H9 (cell line): ENCODE measurements around the gene HSD17B8. TPM values are rescaled to one million over a fixed set of nuclear protein-coding genes. Genes with fewer than 3 reads are reported as not detected.

Experiments used
- DNase-seq: peaks from one replicate; pipeline ENCODE4 v3.0.0-alpha.2; 2017
- H2AFZ ChIP-seq: one replicate; pipeline ENCODE4 v1.6.1; 2013; ENCODE audit warnings: mild to moderate bottlenecking, low read length, control low read depth, moderate library complexity
- H2AK5ac ChIP-seq: 2 replicates; pipeline ENCODE4 v1.6.1; 2013; ENCODE audit warnings: low read length, control low read depth, mixed read lengths; ENCODE audit not compliant: insufficient read length
- H2BK120ac ChIP-seq: one replicate; pipeline ENCODE4 v1.6.1; 2013; ENCODE audit warnings: low read depth, mild to moderate bottlenecking, low read length, control low read depth, inconsistent platforms; ENCODE audit not compliant: poor library complexity, severe bottlenecking
- H2BK12ac ChIP-seq: 2 replicates; pipeline ENCODE4 v1.6.1; 2013; ENCODE audit warnings: low read length, control low read depth, mixed read lengths, low read depth; ENCODE audit not compliant: insufficient read length
- H2BK15ac ChIP-seq: 2 replicates; pipeline ENCODE4 v1.6.1; 2013; ENCODE audit warnings: low read depth, low read length, control low read depth
- H2BK20ac ChIP-seq: one replicate; pipeline ENCODE4 v1.6.1; 2013; ENCODE audit warnings: low read depth, mild to moderate bottlenecking, low read length, control low read depth, inconsistent platforms; ENCODE audit not compliant: poor library complexity, severe bottlenecking
- H2BK5ac ChIP-seq: 2 replicates; pipeline ENCODE4 v1.6.1; 2013; ENCODE audit warnings: low read length, control low read depth, mixed read lengths; ENCODE audit not compliant: insufficient read length
- H3K14ac ChIP-seq: 2 replicates; pipeline ENCODE4 v1.6.1; 2013; ENCODE audit warnings: low read length, control low read depth; ENCODE audit not compliant: insufficient read depth
- H3K18ac ChIP-seq: 2 replicates; pipeline ENCODE4 v1.6.1; 2013; ENCODE audit warnings: low read depth, mild to moderate bottlenecking, mixed read lengths, low read length, control low read depth; ENCODE audit not compliant: insufficient read length
- H3K23ac ChIP-seq: 2 replicates; pipeline ENCODE4 v1.6.1; 2013; ENCODE audit warnings: low read length, control low read depth, mixed read lengths, low read depth; ENCODE audit not compliant: insufficient read length
- H3K23me2 ChIP-seq: 2 replicates; pipeline ENCODE4 v1.6.1; 2013; ENCODE audit warnings: low read depth, mild to moderate bottlenecking, mixed read lengths, low read length, control low read depth; ENCODE audit not compliant: insufficient read length, poor library complexity, severe bottlenecking
- H3K27ac ChIP-seq: 2 replicates; pipeline ENCODE4 v1.5.1; 2013; ENCODE audit warnings: low read length, control low read depth, mixed read lengths, low read depth; ENCODE audit not compliant: insufficient read length
- H3K27me3 ChIP-seq: 2 replicates; pipeline ENCODE4 v1.6.1; 2013; ENCODE audit warnings: low read length, control low read depth, inconsistent platforms; ENCODE audit not compliant: insufficient read depth
- H3K4ac ChIP-seq: 2 replicates; pipeline ENCODE4 v1.6.1; 2013; ENCODE audit warnings: low read depth, mild to moderate bottlenecking, control low read depth, inconsistent platforms, low read length, moderate library complexity
- H3K4me1 ChIP-seq: 2 replicates; pipeline ENCODE4 v1.6.1; 2013; ENCODE audit warnings: low read length, control low read depth, inconsistent platforms; ENCODE audit not compliant: insufficient read depth
- H3K4me2 ChIP-seq: 2 replicates; pipeline ENCODE4 v1.6.1; 2013; ENCODE audit warnings: low read length, control low read depth, mixed read lengths; ENCODE audit not compliant: insufficient read length, insufficient read depth
- H3K56ac ChIP-seq: 2 replicates; pipeline ENCODE4 v1.6.1; 2013; ENCODE audit warnings: low read depth, mild to moderate bottlenecking, mixed read lengths, low read length, control low read depth; ENCODE audit not compliant: insufficient read length
- H3K79me1 ChIP-seq: 2 replicates; pipeline ENCODE4 v1.6.1; 2013; ENCODE audit warnings: low read depth, mild to moderate bottlenecking, moderate library complexity, low read length, control low read depth, inconsistent platforms; ENCODE audit not compliant: insufficient read depth, poor library complexity, severe bottlenecking
- H3K79me2 ChIP-seq: 2 replicates; pipeline ENCODE4 v1.6.1; 2013; ENCODE audit warnings: low read length, control low read depth, inconsistent platforms; ENCODE audit not compliant: insufficient read depth
- H3K9ac ChIP-seq: 2 replicates; pipeline ENCODE4 v1.6.1; 2013; ENCODE audit warnings: low read length, control low read depth, mixed read lengths; ENCODE audit not compliant: insufficient read length; ENCODE audit errors: extremely low read depth
- H3K9me3 ChIP-seq: one replicate; pipeline ENCODE4 v1.6.1; 2013; ENCODE audit warnings: low read depth, low read length, inconsistent platforms; ENCODE audit not compliant: control insufficient read depth
- H3T11ph ChIP-seq: one replicate; pipeline ENCODE4 v1.6.1; 2013; ENCODE audit warnings: mild to moderate bottlenecking, low read length, control low read depth, inconsistent platforms
- H4K20me1 ChIP-seq: one replicate; pipeline ENCODE4 v1.6.1; 2013; ENCODE audit not compliant: control insufficient read depth, insufficient read length, insufficient read depth
- H4K5ac ChIP-seq: 2 replicates; pipeline ENCODE4 v1.6.1; 2013; ENCODE audit warnings: low read depth, mild to moderate bottlenecking, mixed read lengths, low read length, control low read depth; ENCODE audit not compliant: insufficient read length
- H4K8ac ChIP-seq: replicated peaks from 2 replicates; pipeline ENCODE4 v1.6.1; 2013; ENCODE audit warnings: low read length, control low read depth, mixed read lengths, low read depth; ENCODE audit not compliant: insufficient read length
- H4K91ac ChIP-seq: 2 replicates; pipeline ENCODE4 v1.6.1; 2013; ENCODE audit warnings: low read depth, mild to moderate bottlenecking, moderate library complexity, mixed read lengths, low read length, control low read depth; ENCODE audit not compliant: insufficient read length
- H3K27ac Mint-ChIP-seq, 3 experiments: 2 replicates in 2 of 3; 3 replicates in 1 of 3; pipeline ENCODE4 v1.8.0; 2020 to 2021; ENCODE audit warnings: mixed read lengths in 3 of 3, mild to moderate bottlenecking in 1 of 3, moderate library complexity in 1 of 3
- H3K27me3 Mint-ChIP-seq: 2 replicates; pipeline ENCODE4 v1.8.0; 2021; ENCODE audit warnings: low read depth, mild to moderate bottlenecking, moderate library complexity, mixed read lengths
- H3K36me3 Mint-ChIP-seq, 3 experiments: 2 replicates in 2 of 3; 3 replicates in 1 of 3; pipeline ENCODE4 v1.8.0; 2020 to 2021; ENCODE audit warnings: low read depth in 3 of 3, mixed read lengths in 3 of 3; ENCODE audit not compliant: insufficient read depth in 1 of 3
- H3K4me1 Mint-ChIP-seq, 2 experiments: 2 replicates each; pipeline ENCODE4 v1.8.0; 2020; ENCODE audit warnings: mixed read lengths in 2 of 2
- H3K4me3 Mint-ChIP-seq, 2 experiments: 2 replicates in 1 of 2; 3 replicates in 1 of 2; pipeline ENCODE4 v1.8.0; 2020 to 2021; ENCODE audit warnings: mild to moderate bottlenecking in 2 of 2, mixed read lengths in 2 of 2, moderate library complexity in 1 of 2
- H3K9me3 Mint-ChIP-seq, 2 experiments: 2 replicates in 1 of 2; 3 replicates in 1 of 2; pipeline ENCODE4 v1.8.0; 2020; ENCODE audit warnings: mild to moderate bottlenecking in 2 of 2, mixed read lengths in 2 of 2, moderate library complexity in 1 of 2
- WGBS: extraction: QIAGEN DNeasy Blood & Tissue Kit; methylation state at CpG from one replicate; pipeline ENCODE4 v1.1.7; 2013; ENCODE audit warnings: missing lambda C conversion rate, low lambda C conversion rate, mixed read lengths; ENCODE audit not compliant: insufficient read length; ENCODE audit errors: extremely low coverage; 5-methylcytosine and 5-hydroxymethylcytosine counted together
- total RNA-seq: library from RNA; stranded (reverse); gene quantifications from 2 replicates; pipeline ENCODE4 v1.2.1, GENCODE V29; 2021
- TF ChIP-seq, protein P1 (sequence below): fragments of 200-600 bp; sonication (generic); conservative IDR thresholded peaks from 3 replicates; pipeline ENCODE4 v1.8.0; 2021; ENCODE audit warnings: antibody characterized with exemption, mild to moderate bottlenecking

Gene HSD17B8
- total RNA-seq, 1 experiment from 2014 or later: 7.1 TPM

DNA sequence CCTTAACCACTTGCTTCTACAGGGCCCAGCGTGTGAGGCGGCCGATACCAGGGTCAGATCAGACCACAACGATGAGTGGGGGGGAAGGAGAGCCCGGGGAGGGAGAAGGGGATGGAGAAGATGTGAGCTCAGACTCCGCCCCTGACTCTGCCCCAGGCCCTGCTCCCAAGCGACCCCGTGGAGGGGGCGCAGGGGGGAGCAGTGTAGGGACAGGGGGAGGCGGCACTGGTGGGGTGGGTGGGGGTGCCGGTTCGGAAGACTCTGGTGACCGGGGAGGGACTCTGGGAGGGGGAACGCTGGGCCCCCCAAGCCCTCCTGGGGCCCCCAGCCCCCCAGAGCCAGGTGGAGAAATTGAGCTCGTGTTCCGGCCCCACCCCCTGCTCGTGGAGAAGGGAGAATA lies 6.7 kb downstream of the HSD17B8 start:
- peaks cover 20% of the 10 kb centered on the region for H3K23me2 ChIP-seq
- H2BK15ac ChIP-seq: no peak overlapping the region
- H3K9me3 ChIP-seq: no peaks in the 10 kb centered on the region
- H4K8ac ChIP-seq: no peak overlapping the region
- no peak overlapping the region for H2BK20ac ChIP-seq
- no peaks in the 10 kb centered on the region for H3K79me1 ChIP-seq
- H3K27me3 ChIP-seq: peaks cover 46% of the 10 kb centered on the region
- H3K27ac ChIP-seq: no peak overlapping the region
- H2BK12ac ChIP-seq: no peak overlapping the region
- no peaks in the 10 kb centered on the region for H3K4me1 ChIP-seq
- Mint-ChIP-seq H3K4me3 (peak overlapping the region in 1 of 2 experiments; percentile 53; a peak in 1 of 5 replicates), H3K27me3 (peaks cover 82% of the 10 kb centered on the region), H3K27ac (no peak overlapping the region), H3K36me3 (peaks cover 7 to 24% (median 16%) of the 10 kb centered on the region in 3 experiments; a peak in 6 of 7 replicates), H3K4me1 (peaks cover 39 to 55% of the 10 kb centered on the region in 2 experiments), H3K9me3 (no peaks in the 10 kb centered on the region)
- no peak overlapping the region for H3K4ac ChIP-seq
- H3K56ac ChIP-seq: no peak overlapping the region
- peaks cover 3% of the 10 kb centered on the region for H4K20me1 ChIP-seq
- no peak overlapping the region for H3K18ac ChIP-seq
- TF ChIP-seq, protein P1, sequence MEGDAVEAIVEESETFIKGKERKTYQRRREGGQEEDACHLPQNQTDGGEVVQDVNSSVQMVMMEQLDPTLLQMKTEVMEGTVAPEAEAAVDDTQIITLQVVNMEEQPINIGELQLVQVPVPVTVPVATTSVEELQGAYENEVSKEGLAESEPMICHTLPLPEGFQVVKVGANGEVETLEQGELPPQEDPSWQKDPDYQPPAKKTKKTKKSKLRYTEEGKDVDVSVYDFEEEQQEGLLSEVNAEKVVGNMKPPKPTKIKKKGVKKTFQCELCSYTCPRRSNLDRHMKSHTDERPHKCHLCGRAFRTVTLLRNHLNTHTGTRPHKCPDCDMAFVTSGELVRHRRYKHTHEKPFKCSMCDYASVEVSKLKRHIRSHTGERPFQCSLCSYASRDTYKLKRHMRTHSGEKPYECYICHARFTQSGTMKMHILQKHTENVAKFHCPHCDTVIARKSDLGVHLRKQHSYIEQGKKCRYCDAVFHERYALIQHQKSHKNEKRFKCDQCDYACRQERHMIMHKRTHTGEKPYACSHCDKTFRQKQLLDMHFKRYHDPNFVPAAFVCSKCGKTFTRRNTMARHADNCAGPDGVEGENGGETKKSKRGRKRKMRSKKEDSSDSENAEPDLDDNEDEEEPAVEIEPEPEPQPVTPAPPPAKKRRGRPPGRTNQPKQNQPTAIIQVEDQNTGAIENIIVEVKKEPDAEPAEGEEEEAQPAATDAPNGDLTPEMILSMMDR: no peak
- no peak overlapping the region for H2BK5ac ChIP-seq
- no peak overlapping the region for H4K5ac ChIP-seq
- H3K4me2 ChIP-seq: no peak overlapping the region
- H3K14ac ChIP-seq: no peak overlapping the region
- DNase-seq: no peak
- no peak overlapping the region for H4K91ac ChIP-seq
- H2AFZ ChIP-seq: no peak overlapping the region
- no peak overlapping the region for H3T11ph ChIP-seq
- no peak overlapping the region for H2BK120ac ChIP-seq
- no peak overlapping the region for H3K23ac ChIP-seq
- H3K9ac ChIP-seq: no peak overlapping the region
- no CpG with 5 or more reads among the region's 17 CpGs for WGBS
- H3K79me2 ChIP-seq: no peaks in the 10 kb centered on the region
- no peak overlapping the region for H2AK5ac ChIP-seq
